Measurements from ENCODE around the gene SHROOM3. TPM values are rescaled to one million over a fixed set of nuclear protein-coding genes. Genes with fewer than 3 reads are reported as not detected.
A peak's percentile ranks its signal among the peaks of the same experiment; 100 is the strongest.
"Not testable (repeated sequence)": the region's sequence is repeated elsewhere in the genome, so short reads cannot be mapped to it uniquely, and the experiment has no call there.

Gene SHROOM3
- total RNA-seq, 1 experiment from 2014 or later = 22.8 TPM

DNA sequence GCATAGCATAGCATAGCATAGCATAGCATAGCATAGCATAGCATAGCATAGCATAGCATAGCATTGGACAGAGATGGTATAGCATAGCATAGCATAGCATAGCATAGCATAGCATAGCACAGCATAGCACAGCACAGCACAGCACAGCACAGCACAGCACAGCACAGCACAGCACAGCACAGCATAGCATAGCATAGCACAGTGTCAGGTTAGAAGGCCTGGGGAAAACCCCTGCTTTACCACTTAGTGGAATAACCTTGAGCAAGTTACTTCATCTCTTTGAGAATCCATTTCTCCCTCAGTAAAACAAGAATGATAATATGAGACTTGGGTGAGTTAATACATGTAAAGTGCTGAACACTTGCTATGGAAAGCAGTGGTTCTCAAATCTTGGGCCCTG lies 173.5 kb downstream of the SHROOM3 start:
- not testable (repeated sequence) for H3K36me3 ChIP-seq; DNase-seq; H3K4me3 ChIP-seq; H3K27me3 ChIP-seq; H3K9me3 ChIP-seq (replicated peaks); H3K27ac ChIP-seq
- peaks cover 33% of the 10 kb centered on the region for H3K4me1 ChIP-seq

DNA sequence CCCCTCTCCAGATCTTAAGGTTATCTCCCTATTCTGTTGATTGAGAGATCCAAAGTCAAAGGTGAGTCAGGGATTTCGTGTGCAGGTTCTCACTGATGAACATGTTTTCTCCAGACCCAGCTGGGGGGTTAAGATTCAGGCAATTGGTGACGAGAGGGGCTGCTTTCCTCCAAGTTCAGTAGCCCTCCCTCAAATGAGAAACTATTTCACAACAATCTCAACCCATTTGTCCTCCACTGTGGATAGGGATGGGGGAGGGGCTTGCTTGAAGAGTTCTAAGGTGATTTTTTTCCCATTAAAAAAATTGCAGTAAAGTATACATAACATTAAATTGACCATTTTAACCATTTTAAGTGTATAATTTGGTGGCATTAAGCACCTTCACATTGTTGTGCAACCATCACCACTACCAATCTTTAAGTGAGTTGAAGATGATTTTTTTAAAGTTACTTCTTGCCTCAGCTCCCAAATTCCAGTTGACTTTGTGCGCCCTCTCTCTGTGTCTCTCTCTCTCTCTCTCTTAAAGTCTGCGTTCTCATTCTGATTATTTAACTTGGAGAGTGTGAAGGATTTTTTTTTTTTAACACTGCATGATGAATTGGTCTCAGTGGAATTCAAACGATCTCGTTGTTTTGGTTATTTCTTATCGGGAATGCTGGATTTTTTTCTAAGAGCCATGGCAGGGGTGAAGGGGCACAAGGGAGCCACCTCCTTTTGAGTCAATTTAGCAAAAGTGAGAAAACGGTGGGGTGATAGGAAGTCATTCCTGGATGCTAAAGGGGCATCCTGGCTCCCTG lies 175.9 kb downstream of the SHROOM3 start:
- no peaks in the 10 kb centered on the region for H3K27me3 ChIP-seq
- H3K9me3 ChIP-seq (replicated peaks) = no peaks in the 10 kb centered on the region
- H3K4me1 ChIP-seq = peaks cover 33% of the 10 kb centered on the region
- H3K27ac ChIP-seq = no peak overlapping the region
- H3K4me3 ChIP-seq = no peak overlapping the region
- DNase-seq = no peak
- H3K36me3 ChIP-seq = no peaks in the 10 kb centered on the region

DNA sequence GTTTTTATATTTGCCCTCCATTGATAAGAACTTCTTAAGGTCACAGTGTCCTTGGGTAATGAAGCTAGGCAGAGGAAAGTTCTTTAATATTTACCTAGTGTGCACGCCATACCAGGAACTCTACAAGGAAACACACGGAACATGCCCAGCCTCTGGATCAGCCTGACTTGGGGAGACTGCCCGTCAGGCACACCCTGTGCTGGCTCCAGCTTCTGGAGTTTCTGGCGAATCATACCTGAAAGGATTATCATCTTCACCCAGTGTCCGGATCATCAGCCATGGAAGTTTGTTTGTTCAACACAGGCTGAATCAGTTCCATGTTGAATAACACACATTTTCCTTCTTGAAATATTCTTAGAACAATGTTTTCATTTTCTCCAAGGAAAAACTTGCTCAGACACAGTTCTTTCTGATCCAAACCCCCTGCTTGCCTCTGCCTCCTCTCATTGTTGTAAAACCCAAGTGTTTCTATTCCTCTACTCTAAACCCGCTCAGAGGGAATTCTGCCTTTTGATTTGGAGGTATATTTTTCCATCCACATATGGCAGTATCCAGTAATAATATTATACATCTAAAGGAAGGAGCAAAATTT lies 176.7 kb downstream of the SHROOM3 start:
- Histone ChIP-seq H3K9me3 (replicated peaks) (no peaks in the 10 kb centered on the region), H3K4me1 (peaks cover 30% of the 10 kb centered on the region), H3K4me3 (no peak overlapping the region), H3K27me3 (no peaks in the 10 kb centered on the region), H3K27ac (no peak overlapping the region), H3K36me3 (no peaks in the 10 kb centered on the region)
- no peak for DNase-seq

DNA sequence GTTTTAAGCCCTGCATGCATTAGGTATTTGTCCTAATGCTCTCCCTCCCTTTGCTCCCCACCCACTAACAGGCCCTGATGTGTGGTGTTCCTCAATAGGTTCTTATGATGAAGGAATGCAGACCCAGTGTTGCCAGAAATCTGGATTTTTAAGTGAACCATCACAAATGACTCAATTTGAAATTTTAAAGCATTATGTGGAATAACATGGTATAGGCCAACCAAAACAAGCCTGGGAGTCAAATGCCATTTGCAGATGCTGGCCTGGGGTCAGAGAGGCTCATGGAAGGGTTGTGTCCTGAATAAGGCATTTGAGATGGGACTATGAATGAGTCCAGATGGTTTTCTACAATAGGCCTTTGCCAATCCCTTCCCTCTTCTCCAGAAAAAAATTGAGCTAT lies 179.6 kb downstream of the SHROOM3 start:
- no peaks in the 10 kb centered on the region for H3K27me3 ChIP-seq
- DNase-seq = no peak
- no peak overlapping the region for H3K27ac ChIP-seq
- peaks cover 17% of the 10 kb centered on the region for H3K4me1 ChIP-seq
- H3K4me3 ChIP-seq = no peak overlapping the region
- H3K9me3 ChIP-seq (replicated peaks) = no peaks in the 10 kb centered on the region
- no peaks in the 10 kb centered on the region for H3K36me3 ChIP-seq

DNA sequence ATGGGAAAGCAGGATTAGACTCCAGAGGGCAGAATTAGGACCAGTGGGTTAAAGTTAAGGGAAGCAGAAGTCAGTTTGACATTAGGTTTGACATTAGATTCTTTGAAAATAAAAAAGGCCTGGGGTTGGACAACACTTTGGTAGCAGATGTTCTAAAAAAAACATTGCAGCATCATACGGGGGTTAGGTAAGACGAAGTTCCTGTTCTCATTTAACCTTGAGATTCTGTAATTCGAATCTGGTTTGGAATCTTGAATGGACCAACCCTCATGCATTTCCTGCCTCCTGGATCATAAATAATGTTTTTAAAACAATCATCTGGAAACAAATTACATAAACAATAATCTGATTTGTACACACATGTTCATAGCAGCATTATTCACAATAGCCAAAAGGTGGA lies 181.0 kb downstream of the SHROOM3 start:
- Histone ChIP-seq H3K36me3 (no peaks in the 10 kb centered on the region), H3K4me1 (peaks cover 6% of the 10 kb centered on the region; the same call in 1 of the 2 replicates), H3K9me3 (replicated peaks) (no peaks in the 10 kb centered on the region), H3K27me3 (no peaks in the 10 kb centered on the region), H3K4me3 (no peak overlapping the region), H3K27ac (no peak overlapping the region)
- DNase-seq = no peak

DNA sequence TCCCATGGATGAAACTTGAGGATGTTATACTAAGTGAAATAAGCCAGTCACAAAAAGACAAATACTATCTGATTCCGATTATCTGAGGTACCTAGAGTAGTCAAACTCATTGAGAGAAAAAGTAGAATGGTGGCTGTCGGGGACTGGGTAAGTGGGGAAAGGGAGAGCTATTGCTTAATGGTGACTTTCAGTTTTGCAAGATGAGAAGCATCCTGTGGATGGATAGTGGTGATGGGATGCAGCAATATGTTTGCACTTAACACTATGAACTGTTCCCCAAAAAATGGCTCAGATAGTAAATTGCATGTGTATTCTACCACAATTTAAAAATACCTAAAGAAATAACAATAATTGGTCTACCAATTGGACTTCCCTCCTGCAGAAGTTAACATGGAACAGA lies 181.5 kb downstream of the SHROOM3 start:
- H3K36me3 ChIP-seq = no peaks in the 10 kb centered on the region
- no peaks in the 10 kb centered on the region for H3K9me3 ChIP-seq (replicated peaks)
- H3K27me3 ChIP-seq = no peaks in the 10 kb centered on the region
- H3K27ac ChIP-seq = no peak overlapping the region
- H3K4me3 ChIP-seq = no peak overlapping the region
- H3K4me1 ChIP-seq = peaks cover under 1% of the 10 kb centered on the region; the same call in 1 of the 2 replicates
- no peak for DNase-seq

DNA sequence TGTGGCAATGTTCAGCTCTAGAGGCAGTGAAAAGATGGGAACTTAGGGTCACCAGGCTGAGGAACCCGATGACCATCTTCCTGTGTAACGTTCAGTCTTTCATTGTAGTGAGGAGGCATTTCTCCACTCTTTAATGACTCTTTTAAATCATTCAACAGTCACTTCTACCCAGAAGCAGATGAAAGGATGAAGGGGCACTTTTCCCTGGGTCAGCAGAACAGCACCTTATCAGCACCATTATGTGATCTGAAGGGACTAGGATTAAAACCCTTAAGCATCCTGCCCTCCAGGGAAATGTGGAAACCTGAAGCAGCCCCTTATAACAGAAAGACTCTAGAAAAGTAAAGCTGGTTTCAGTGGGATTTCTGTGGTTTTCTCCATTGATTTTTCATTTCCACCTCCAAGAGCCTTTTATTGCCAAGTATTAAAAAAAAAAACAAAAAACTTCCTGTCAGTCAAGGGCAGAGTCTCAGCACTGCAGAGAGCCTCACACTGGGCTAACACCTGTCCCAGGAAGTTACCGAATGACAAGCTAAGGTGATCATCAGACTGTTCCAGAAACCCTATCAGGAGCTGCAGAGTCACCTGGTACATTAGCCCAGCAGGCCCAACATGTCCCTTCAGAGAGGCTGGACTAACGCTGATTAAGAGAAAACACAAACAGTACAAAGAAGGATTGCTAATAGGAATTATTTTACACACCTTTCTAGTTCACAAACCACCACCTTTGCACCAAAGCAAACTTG lies 185.9 kb downstream of the SHROOM3 start:
- no peaks in the 10 kb centered on the region for H3K27me3 ChIP-seq
- no peak overlapping the region for H3K27ac ChIP-seq
- DNase-seq = no peak
- H3K4me1 ChIP-seq = peaks cover 16% of the 10 kb centered on the region; the same call in 1 of the 2 replicates
- no peak overlapping the region for H3K4me3 ChIP-seq
- no peaks in the 10 kb centered on the region for H3K36me3 ChIP-seq
- no peaks in the 10 kb centered on the region for H3K9me3 ChIP-seq (replicated peaks)

DNA sequence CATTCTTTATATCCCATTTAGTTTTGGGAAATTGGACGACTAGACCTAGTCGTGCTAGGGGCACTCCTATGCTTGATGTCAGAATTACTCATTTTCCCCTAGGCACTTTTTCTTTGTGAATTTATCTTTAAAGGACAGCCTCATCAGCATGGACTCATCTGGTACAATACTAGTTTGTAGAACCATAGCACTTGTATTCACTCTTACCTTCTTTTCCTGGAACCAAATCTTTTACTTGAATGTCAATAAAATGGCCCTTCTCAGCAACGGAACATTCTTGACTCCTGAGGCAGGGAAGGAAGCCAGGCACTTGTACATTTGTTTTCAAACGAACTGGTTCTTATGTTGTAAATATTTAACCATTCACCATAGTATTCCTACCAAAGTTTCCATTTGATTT lies 187.1 kb downstream of the SHROOM3 start:
- H3K27me3 ChIP-seq = no peaks in the 10 kb centered on the region
- peaks cover 16% of the 10 kb centered on the region; the same call in 1 of the 2 replicates for H3K4me1 ChIP-seq
- no peak overlapping the region for H3K4me3 ChIP-seq
- no peak for DNase-seq
- no peaks in the 10 kb centered on the region for H3K36me3 ChIP-seq
- H3K27ac ChIP-seq = no peak overlapping the region
- no peaks in the 10 kb centered on the region for H3K9me3 ChIP-seq (replicated peaks)

DNA sequence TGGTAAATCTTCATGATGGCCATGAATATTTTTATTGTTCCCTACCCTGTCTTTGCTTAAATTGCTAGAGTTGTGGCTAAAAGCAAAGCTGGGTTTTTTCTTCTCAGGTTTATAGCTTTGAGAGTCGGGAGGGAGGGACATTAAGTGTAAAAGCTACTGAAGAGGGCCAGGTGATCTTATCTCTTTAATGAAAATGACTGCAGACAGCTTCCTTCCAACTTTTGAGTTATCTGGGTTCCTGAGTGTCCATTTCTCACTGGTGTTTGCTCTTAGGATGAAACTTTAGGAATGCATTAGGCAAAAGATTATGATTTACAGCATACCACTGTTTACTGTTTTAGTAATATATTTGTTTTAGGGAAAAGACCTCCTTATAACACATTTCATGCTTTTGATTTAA lies 187.7 kb downstream of the SHROOM3 start:
- Histone ChIP-seq H3K4me1 (peaks cover 16% of the 10 kb centered on the region; the same call in 1 of the 2 replicates), H3K36me3 (no peaks in the 10 kb centered on the region), H3K9me3 (replicated peaks) (no peaks in the 10 kb centered on the region), H3K4me3 (no peak overlapping the region), H3K27ac (no peak overlapping the region), H3K27me3 (no peaks in the 10 kb centered on the region)
- no peak for DNase-seq

DNA sequence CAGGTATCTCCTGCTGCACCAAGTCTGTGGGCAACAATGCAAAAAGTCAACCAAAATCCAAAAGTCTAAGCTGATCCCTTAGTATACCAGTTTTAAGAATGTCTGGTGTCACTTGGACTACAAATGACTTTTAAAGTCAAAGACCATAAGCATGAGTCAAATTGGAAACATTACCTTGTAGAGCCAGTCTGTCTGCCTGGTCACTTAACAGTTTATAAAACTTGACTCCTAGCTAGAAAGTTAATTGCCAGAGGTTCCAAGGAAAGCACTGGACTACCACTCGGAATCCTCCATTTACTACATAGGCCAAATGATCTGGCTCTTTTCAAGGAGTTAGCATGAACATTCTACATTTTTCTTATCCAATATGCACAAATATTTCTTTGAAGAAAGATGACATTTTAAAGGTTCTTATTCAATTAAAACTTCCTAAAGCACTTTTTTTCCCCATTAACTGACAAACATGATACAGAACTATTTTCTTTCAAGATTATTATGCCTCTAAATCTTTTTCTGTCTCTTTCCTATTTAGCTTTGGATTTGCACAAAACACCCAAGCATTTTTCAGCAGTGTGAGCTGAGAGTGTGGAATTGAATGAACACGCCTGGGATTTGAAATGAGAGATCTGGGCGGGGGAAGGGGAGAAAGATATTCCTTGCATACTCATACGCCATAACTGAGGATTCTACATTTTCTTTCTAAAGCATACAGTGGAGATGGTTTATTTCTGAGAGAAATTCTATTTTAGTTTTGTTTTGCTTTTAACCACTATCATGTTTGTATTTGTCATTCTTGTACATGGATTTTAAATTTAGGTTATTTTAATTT lies 188.4 kb downstream of the SHROOM3 start:
- no peak overlapping the region for H3K27ac ChIP-seq
- H3K36me3 ChIP-seq = no peaks in the 10 kb centered on the region
- no peaks in the 10 kb centered on the region for H3K9me3 ChIP-seq (replicated peaks)
- H3K4me1 ChIP-seq = peaks cover 16% of the 10 kb centered on the region; the same call in 1 of the 2 replicates
- no peak overlapping the region for H3K4me3 ChIP-seq
- DNase-seq = no peak
- no peaks in the 10 kb centered on the region for H3K27me3 ChIP-seq

DNA sequence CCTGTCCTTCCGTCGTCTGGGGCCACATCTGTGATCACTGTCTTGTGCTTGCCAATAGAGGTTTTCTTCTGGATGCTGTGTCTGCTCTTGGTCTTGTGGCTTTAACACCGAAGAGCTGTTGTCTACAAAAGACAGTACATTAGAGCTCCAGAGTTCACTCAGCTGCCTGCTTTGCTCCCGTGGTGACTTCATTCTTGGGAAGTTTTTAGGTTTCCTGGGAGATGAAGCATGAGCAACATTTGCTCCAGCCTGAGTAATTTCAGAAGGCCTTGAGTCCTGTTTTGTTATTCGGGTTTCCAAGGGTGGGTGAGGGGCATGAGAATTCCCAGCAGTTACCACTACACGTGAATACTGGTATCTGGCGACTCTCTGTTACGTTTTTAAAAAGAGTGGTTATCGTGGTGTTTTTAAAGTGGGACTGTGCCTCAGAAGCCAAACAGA lies 189.2 kb downstream of the SHROOM3 start:
- Histone ChIP-seq H3K27ac (peak overlapping the region; percentile 1; the same call in 1 of the 2 replicates), H3K4me3 (no peak overlapping the region), H3K27me3 (no peaks in the 10 kb centered on the region), H3K4me1 (peaks cover 16% of the 10 kb centered on the region; the same call in 1 of the 2 replicates), H3K36me3 (no peaks in the 10 kb centered on the region), H3K9me3 (replicated peaks) (no peaks in the 10 kb centered on the region)
- DNase-seq = peak; percentile 49 to 62

DNA sequence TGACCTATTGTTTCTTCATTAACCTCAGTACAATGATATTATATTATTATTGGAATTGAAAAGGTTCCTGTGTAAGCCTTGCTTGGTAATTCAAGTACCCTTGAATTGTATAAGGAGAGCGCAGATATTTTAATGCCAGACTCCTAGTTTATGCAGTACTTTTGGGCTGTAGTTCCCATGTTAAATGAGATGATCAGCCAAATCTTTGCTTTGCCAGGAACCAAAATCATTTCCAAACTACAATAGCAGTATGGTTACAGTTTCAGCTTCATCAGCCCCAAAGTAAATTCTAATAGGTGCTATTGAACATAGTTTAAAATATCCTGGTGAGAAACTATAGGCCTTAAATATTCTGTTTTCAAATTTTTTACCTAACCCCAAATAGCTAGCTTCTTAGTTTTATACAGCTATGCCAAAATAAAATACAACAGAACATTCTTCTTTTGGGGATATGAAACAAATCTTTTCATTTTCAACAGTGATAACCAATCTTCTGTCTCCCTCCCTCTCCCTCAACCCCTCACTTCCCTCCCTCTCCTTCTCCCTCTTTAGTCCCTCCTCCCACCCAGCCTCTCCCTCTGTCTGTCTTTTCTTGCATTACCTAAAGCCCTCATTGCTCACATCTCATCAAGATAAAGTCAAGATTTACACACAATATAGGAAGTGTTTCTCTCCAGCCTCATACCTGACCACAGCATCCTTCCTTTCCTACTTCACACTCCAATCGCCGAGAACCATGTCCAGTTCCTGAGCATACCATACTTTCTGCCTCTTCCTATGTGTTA lies 190.1 kb downstream of the SHROOM3 start:
- H3K9me3 ChIP-seq (replicated peaks) = no peaks in the 10 kb centered on the region
- no peak for DNase-seq
- H3K27me3 ChIP-seq = no peaks in the 10 kb centered on the region
- H3K4me3 ChIP-seq = no peak overlapping the region
- H3K4me1 ChIP-seq = peaks cover 16% of the 10 kb centered on the region; the same call in 1 of the 2 replicates
- no peaks in the 10 kb centered on the region for H3K36me3 ChIP-seq
- no peak overlapping the region; the same call in 1 of the 2 replicates for H3K27ac ChIP-seq

DNA sequence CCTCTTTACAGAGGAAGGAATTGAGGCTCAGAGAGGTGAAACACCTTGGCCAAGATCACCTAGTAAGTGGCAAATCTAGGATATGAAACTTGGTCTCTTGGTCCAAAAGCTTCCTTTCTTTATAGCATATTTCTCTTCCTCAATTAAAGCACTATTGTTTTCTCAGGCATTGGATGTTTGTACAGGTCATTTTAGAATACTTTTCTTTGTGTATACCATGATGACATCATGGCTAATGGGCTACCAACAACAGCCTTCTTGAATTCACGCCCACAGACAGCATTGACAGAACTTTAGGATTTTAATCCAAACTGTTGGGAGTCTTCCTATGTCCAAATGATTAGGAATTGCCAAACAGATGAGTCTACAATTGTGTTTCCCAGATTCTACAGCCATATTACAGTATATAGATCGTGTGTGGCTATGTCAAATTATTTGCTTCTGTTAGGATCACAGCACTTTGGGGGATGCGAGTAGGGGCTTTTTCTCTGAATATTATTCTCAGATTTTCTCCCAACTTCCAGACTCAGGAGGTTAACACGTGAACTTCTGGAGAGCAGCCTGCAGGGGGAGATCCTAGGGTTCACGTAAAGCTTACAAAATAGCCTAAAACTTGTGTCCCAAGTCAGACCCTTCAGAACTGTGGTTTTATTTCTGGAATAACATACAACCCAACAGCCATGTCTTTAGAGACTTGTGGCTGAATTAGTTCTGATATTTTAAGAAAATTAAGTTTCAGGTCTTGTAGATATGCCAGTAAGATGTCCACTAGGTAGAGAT lies 191.8 kb downstream of the SHROOM3 start:
- Histone ChIP-seq H3K4me1 (peaks cover 16% of the 10 kb centered on the region; the same call in 1 of the 2 replicates), H3K27me3 (no peaks in the 10 kb centered on the region), H3K36me3 (no peaks in the 10 kb centered on the region), H3K9me3 (replicated peaks) (no peaks in the 10 kb centered on the region), H3K4me3 (no peak overlapping the region), H3K27ac (no peak overlapping the region)
- DNase-seq = peak; percentile 19 to 51
